ENCODE measurements around the gene RPL3.

DNA sequence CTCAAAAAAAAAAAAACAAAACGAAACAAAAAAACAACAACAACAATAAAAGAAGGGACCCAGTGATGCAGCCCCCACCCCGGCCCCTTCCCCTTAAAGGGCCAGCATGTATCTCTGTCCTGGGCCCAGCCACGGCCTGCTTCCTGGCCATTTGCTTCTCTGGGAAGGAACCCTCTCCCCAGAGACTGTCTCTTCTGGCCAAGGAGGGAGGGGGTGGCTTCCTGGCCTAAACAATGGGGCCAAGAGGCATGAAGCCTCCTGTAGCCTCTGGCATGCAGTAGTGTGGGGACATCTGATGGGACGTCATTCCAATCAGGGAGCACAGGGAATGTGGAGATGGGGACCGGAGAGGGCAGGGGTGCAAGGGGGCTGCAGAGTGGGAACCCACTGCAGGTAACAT lies 49.1 kb downstream of the RPL3 start:
- no peak for TF ChIP-seq BHLHE40 (IDR thresholded peaks at IDR 0.05; ENCODE audit: borderline replicate concordance)
- no peak for TF ChIP-seq TARDBP (IDR thresholded peaks at IDR 0.05)
- no peak for TF ChIP-seq SUZ12 (IDR thresholded peaks at IDR 0.05)
- no peak for TF ChIP-seq SP1 (IDR thresholded peaks at IDR 0.05)
- no peak for TF ChIP-seq CTBP1 (IDR thresholded peaks at IDR 0.05; ENCODE audit: borderline replicate concordance)
- no peak for TF ChIP-seq FOXM1 (IDR thresholded peaks at IDR 0.05; ENCODE audit: borderline replicate concordance)
- TF ChIP-seq, protein P1, sequence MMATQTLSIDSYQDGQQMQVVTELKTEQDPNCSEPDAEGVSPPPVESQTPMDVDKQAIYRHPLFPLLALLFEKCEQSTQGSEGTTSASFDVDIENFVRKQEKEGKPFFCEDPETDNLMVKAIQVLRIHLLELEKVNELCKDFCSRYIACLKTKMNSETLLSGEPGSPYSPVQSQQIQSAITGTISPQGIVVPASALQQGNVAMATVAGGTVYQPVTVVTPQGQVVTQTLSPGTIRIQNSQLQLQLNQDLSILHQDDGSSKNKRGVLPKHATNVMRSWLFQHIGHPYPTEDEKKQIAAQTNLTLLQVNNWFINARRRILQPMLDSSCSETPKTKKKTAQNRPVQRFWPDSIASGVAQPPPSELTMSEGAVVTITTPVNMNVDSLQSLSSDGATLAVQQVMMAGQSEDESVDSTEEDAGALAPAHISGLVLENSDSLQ (IDR thresholded peaks at IDR 0.05), result no peak

Measured in HEK293T (cell line).